ENCODE data around the gene CDON. TPM values are rescaled to one million over a fixed set of nuclear protein-coding genes. Genes with fewer than 3 reads are reported as not detected.
A peak's percentile ranks its signal among the peaks of the same experiment; 100 is the strongest.

CDON gene
- total RNA-seq, 2 donors from 2014 or later, result 17.6 to 21.9 TPM

GRCh38 chr11:125948278-125949051 is 114.2 kb downstream of the CDON start:
- H3K4me1 ChIP-seq, result peaks cover 0 to 17% of the 10 kb centered on the region in 2 donors
- H3K27me3 ChIP-seq, result no peaks in the 10 kb centered on the region
- no peak overlapping the region for H3K27ac ChIP-seq
- H3K9me3 ChIP-seq, result no peaks in the 10 kb centered on the region
- H3K36me3 ChIP-seq, result no peaks in the 10 kb centered on the region
- H3K4me3 ChIP-seq, result no peak overlapping the region
- peak; percentile 52 for DNase-seq (ENCODE audit: low spot score)
- TF ChIP-seq, protein P1, sequence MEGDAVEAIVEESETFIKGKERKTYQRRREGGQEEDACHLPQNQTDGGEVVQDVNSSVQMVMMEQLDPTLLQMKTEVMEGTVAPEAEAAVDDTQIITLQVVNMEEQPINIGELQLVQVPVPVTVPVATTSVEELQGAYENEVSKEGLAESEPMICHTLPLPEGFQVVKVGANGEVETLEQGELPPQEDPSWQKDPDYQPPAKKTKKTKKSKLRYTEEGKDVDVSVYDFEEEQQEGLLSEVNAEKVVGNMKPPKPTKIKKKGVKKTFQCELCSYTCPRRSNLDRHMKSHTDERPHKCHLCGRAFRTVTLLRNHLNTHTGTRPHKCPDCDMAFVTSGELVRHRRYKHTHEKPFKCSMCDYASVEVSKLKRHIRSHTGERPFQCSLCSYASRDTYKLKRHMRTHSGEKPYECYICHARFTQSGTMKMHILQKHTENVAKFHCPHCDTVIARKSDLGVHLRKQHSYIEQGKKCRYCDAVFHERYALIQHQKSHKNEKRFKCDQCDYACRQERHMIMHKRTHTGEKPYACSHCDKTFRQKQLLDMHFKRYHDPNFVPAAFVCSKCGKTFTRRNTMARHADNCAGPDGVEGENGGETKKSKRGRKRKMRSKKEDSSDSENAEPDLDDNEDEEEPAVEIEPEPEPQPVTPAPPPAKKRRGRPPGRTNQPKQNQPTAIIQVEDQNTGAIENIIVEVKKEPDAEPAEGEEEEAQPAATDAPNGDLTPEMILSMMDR (IDR thresholded peaks at IDR 0.05), result no peak

GRCh38 chr11:125947419-125948277 is 115.0 kb downstream of the CDON start:
- Histone ChIP-seq H3K4me3 (no peak overlapping the region), H3K36me3 (no peaks in the 10 kb centered on the region), H3K4me1 (peaks cover 0 to 17% of the 10 kb centered on the region in 2 donors), H3K9me3 (no peaks in the 10 kb centered on the region), H3K27ac (no peak overlapping the region), H3K27me3 (no peaks in the 10 kb centered on the region)
- TF ChIP-seq, protein P1 (IDR thresholded peaks at IDR 0.05), result no peak
- peak; percentile 52 for DNase-seq (ENCODE audit: low spot score)

DNA sequence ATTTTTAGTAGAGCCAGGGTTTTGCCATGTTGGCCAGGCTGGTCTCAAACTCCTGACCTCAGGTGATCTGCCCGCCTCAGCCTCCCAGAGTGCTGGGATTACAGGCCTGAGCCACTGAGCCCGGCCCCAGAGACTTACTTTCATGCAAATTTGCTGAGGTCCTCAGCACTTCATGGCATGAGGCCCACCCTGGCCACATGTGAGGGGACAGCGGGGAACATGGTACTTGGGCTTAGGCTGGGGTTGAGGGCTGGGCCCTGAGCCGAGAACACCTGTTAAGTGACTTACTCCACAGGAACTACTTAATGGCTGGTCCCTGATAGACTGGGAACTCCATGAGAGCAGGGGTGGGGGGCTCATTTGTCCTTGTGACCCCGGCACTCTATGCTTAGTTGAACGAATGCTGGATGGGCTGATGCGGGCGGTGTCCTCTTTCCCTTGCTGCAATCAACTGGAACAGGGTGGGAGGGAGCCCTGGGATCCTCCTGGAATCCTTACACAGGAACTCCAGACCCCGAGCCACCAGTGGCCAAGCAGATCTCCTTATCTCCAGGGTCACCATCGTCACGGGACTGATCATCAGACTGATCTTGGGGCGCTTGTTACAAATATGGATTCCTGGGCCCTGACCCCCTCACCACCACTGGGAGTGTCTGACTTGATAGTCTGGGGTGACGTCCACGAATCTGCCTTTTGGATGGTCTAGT is 115.8 kb downstream of the CDON start:
- Histone ChIP-seq H3K4me1 (peaks cover 0 to 21% of the 10 kb centered on the region in 2 donors), H3K27ac (no peak overlapping the region), H3K9me3 (no peaks in the 10 kb centered on the region), H3K4me3 (no peak overlapping the region), H3K27me3 (no peaks in the 10 kb centered on the region), H3K36me3 (no peaks in the 10 kb centered on the region)
- DNase-seq (ENCODE audit: low spot score), result peak; percentile 55
- TF ChIP-seq, protein P1 (IDR thresholded peaks at IDR 0.05), result no peak

GRCh38 chr11:125945797-125946520 is 116.7 kb downstream of the CDON start, which contains the start of gene VSIG10L2:
TSS of gene VSIG10L2 (plus strand) at chr11:125946044. CDS start at chr11:125946056, 12 bp downstream.
- Histone ChIP-seq H3K27me3 (no peaks in the 10 kb centered on the region), H3K4me1 (peaks cover 0 to 19% of the 10 kb centered on the region in 2 donors), H3K27ac (no peak within 1 kb of the TSS), H3K36me3 (no peaks in the 10 kb centered on the region), H3K4me3 (no peak within 1 kb of the TSS), H3K9me3 (no peaks in the 10 kb centered on the region)
- TF ChIP-seq, protein P1 (IDR thresholded peaks at IDR 0.05), result no peak
- peak; percentile 40 for DNase-seq (ENCODE audit: low spot score)

Measured in right atrium auricular region (tissue), 2 donors.